Hematopoietic multipotent progenitor cell treated with erythropoietin and hydrocortisone succinate and interleukin-3 and kit ligand, for 17 days (in vitro differentiated cells): ENCODE data around the gene NDUFA13.

Experiments used
- DNase-seq: peaks from one replicate; pipeline ENCODE4 v3.0.0-alpha.2; 2015; ENCODE audit warnings: low spot score

NDUFA13 gene

GRCh38 chr19:19510432-19510831, 5.6 kb upstream of the NDUFA13 start:
- DNase-seq, result no peak

DNA sequence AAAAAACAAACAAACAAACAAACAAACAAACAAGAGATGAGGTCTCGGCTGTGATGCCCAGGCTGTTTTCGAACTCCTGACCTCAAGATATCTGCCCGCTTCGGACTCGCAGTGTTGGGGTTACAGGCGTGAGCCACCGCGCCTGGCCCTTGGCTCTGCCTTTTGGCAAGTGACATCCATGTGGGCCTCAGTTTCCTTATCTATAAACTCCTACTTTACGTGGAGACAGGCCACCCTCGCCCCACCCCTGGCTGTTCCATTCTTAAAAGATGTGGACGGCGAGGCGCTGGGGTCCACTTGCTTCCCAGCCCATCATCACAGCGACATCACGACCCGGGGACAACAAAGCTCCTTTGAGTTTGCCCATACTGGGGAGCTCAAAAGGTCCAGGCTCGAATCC, 2.3 kb upstream of the NDUFA13 start:
- DNase-seq, result no peak

DNA sequence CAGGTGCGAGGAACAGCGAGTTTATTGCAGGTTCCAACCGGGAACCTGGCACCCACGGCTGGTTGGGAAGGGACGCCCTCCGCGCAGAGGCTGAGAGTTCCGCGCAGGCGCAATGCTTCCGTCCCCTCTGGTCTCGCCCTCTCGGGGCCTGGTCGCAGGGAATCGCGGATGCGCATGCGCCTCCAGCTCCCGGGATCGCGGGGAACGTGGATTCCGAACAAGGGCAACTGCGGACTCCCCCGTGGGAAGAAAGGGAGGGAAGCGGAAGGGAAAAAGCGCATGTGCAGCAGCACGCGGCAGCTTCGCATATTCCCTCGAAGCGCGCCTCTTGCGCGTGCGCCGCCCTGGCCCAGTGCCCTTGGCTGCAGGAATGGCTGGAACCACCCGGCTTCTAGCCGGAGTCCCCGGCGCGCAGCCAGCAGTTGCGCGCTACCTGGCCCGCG, 1.8 kb upstream of the NDUFA13 start:
- DNase-seq, result no peak

GRCh38 chr19:19514881-19515641, 964 bp upstream of the NDUFA13 start, which contains the start of gene TSSK6:
Gene TSSK6 (minus strand): TSS chr19:19515548. CDS start chr19:19515427, 121 bp downstream.
- DNase-seq, result no peak

DNA sequence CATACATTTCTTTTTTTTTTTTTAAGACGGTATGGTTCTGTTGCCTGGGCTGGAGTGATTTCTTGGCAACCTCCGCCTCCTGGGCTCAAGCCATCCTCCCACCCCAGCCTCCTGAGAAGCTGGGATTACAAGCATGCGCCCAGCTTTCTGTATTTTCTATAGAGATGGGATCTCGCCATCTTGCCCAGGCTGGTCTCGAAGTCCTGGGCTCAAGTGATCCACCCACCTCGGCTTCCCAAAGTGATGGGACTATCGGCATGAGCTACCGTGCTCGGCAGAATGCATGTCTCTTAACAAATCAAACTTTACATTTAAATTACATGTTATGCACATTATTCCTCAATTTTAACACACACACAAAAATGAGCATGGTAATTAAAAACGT, 1.2 kb downstream of the NDUFA13 start:
- DNase-seq, result no peak

DNA sequence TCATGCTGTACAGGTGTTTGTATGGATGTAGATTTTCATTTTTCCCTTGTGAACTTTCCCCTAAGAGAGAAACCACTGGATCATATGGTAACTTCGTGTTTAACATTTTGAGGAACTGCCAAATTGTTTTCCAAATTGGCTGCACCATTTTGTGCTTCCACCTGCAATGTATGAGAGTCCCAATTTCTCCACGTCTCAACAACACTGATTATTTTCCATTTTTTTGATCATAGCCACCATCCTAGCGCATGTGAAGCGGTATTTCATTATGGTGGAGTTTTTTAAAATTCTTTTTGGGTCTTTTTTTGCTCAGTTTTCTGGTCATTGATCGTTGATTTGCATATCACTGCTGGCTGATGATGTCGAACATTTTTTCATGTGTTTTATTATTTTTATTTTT, 5.0 kb downstream of the NDUFA13 start:
- DNase-seq, result no peak

- DNase-seq, result no peak
These were observed 7.2 kb downstream of the NDUFA13 start for GRCh38 chr19:19523177-19523576.

GRCh38 chr19:19524053-19524452, 8.0 kb downstream of the NDUFA13 start:
- no peak for DNase-seq

GRCh38 chr19:19525611-19526380, 9.8 kb downstream of the NDUFA13 start:
- DNase-seq, result no peak

DNA sequence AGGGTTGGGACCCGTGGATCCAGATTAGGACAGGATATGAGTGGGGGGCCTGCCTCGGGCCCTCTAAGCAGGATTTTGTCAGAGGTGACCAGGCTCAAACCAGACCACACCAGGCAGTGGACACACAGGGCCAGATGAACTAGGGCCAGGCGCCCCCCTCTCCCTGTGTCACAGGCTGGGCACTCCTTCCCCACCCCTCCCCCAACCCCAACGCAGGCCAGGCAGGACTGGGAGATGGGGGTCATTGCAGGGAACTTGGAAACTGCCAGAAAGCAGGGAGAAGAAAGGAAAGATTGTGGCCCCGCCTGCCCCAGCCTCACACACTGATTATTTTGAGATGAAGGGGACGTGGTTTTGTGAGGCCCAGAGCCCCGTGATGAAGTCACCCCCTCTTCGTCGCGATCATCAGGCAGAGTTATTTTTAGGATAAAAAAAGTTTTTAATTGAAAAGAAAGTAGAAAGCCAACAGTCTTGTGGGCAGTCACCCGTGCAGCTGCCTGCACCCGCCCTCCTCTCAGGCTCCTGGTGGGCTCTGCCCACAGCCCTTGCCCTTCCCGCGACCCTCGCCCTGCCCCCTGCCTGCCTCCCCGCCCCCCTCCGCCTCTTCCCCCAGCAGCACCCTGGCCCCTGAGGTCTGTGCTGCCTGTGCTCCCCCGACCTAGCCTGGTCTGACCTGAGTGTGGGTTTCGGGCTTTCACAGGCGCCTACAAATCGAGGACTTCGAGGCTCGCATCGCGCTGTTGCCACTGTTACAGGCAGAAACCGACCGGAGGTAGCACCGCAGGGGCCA, 10.8 kb downstream of the NDUFA13 start:
- no peak for DNase-seq

DNA sequence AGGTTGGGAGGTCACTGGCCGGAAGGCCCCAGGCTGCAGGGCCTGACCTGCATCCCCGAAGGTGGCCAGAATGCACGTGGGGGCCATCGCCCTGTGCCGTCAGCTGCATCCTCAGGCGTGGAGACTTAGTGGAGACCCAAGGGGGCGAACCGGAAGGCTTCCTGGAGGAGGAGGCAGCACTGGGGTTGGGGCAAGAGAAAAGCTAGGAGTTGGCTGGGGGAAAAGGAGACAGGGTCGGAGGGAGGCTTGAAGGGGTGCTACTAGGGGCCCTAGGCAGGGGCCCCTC, 11.3 kb downstream of the NDUFA13 start:
- no peak for DNase-seq

- no peak for DNase-seq
These were observed 11.9 kb downstream of the NDUFA13 start for GRCh38 chr19:19527674-19528625.

- DNase-seq, result no peak
These were observed 12.9 kb downstream of the NDUFA13 start, which contains the start of gene YJEFN3 for GRCh38 chr19:19528721-19529490. Gene YJEFN3 (plus strand): TSS chr19:19528911. CDS start chr19:19528933, 22 bp downstream.

DNA sequence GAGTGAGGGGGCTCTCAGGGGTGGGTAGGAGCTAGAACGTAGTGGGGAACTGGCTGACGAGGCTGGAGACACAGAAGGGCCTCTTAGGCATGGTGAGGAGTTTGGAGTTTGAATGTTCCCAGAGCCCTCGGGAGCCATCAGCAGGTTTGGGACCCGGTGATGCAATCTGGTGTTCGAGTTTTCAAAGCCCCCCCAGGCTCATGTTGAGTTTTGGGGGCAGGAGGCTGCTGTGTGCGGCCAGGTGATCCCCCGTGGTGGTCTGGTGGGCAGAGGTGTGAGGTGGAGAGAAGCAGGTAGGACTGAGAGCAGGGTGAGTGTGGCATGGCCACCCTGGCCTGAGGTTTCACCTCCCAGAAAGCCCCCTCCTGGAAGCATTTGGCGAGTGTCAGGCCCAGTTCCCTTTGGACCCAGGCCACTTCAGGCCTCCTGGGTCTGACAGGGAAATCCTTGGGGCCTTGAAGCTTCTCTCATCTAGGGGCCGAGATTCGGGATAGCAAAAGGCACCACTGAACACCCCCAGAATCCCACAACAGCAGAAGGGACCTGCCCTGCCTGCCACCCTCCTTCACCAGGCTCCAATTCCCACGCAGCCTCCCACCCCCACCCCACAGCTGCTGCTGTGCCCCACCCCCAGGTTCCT, 13.9 kb downstream of the NDUFA13 start:
- no peak for DNase-seq

DNA sequence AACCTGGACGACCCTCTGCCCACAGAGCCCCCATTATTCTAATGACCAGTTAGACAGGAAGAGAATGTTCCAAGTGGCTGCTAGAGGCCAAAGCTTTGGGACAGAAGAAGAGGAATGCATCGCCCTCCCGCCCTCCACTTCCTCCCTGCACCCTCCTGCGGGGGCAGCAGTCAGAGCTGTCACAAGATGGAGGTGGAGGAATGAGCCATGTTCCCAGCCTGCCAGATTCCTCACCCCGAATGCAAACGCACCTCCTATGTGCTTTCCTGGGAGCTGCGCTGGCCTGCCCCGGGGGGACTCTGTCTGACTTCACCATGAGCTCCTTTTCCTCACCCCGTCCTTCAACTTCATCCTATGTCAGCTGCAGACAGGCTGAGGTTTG, 14.4 kb downstream of the NDUFA13 start:
- no peak for DNase-seq

DNA sequence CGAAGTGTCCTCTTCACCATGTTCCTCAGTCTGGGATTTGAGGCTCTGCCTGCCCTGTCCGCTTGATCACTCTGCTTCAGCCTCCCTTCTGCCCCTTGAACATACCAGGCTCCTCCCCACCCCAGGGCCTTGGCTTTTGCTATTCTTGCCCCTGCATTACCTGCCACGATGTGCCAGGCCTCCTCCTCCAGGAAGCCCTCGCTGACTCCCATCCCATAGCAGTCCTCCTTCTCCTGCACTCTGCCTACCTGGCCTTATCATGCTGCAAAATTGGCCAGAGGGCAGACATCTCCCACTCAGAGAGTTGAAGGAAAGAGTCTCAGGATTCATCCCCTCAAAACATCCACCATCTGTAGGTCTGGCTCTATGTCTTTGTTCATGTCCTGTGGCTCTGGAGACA, 14.9 kb downstream of the NDUFA13 start:
- DNase-seq, result no peak

DNA sequence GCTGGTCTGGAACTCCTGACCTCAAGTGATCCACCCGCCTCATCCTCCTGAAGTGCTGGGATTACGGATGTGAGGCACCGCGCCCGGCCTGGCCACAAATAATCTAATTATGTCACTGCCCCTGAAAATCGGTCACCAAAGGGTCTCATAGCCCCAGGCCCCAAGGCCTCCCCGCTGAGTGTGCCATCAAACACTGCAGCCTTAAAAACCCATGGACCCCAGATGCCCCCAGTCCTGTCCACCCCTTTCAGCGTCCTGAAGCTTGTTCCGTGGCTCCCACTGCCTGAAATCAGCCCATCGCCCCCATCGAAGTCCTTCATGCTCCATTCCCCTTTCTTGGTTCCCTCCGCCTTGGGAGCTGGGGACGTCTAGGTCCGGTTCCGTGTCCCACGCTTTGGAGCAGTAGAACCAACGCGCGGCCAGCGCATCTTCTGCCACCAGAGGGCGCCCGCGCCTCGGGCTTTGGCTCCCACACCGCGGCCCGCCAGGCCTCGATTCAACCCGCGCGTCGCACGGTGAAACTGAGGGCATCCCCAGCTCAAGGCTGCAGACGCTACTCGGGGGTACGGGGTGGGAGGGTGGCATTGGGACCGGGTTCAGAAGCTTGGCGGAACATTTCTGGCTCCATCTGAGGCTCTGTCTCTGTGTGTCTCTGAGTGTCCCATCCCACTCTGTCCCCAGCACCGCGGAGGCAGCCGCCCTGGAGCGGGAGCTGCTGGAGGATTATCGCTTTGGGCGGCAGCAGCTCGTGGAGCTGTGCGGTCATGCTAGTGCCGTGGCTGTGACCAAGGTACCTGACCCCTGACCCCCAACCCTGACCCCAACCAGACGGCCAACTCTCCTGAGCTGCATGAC, 16.2 kb downstream of the NDUFA13 start:
- peak; percentile 74 for DNase-seq

- no peak for DNase-seq
These were observed 17.0 kb downstream of the NDUFA13 start for GRCh38 chr19:19532806-19533701.
